Skin epidermis (tissue), 12 donors: ENCODE data around the gene C19orf12.
A peak's percentile ranks its signal among the peaks of the same experiment; 100 is the strongest.
"Not testable (repeated sequence)": the region's sequence is repeated elsewhere in the genome, so short reads cannot be mapped to it uniquely, and the experiment has no call there.

Experiments
- H3K27ac ChIP-seq, 21 experiments: fragments of 200-600 bp; sonication (generic) in 11 of 21; one replicate each; pipeline ENCODE4 v1.5.0; 2020; ENCODE audit warnings: mild to moderate bottlenecking in 3 of 21, inconsistent platforms in 2 of 21, moderate library complexity in 2 of 21
- H3K4me3 ChIP-seq, 7 experiments: fragments of 200-600 bp; sonication (generic) in 2 of 7; one replicate each; pipeline ENCODE4 v1.5.0; 2020; ENCODE audit warnings: inconsistent platforms in 2 of 7, mild to moderate bottlenecking in 2 of 7, moderate library complexity in 1 of 7

The C19orf12 gene

DNA sequence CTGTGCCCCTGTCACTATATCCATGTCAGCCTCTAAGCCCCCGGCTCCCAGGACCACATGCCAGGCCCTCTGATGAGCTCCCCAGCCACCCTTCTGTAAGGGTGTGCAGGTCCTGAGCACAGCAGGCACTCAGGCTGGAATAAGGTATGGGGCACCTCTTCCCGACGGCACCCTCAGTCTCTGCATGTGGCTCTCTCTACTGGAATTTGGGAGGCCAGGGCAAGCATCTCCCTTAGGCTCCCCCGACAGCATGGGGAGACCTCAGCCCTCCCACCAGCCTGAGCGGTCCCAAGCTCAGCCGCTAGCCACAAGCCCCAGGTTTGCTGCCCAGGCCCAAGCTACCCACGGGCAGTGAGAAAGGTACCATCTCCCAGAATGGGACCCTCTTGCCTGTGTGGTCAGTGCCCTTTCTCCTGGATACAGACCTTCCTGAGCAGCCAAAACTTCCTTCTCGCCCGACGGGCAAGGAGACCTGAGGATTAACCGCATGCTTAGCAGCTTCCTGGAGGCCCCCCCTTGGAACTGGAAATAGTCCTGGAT, 22.5 kb upstream of the C19orf12 start:
- no peak overlapping the region for H3K4me3 ChIP-seq
- no peak overlapping the region for H3K27ac ChIP-seq

DNA sequence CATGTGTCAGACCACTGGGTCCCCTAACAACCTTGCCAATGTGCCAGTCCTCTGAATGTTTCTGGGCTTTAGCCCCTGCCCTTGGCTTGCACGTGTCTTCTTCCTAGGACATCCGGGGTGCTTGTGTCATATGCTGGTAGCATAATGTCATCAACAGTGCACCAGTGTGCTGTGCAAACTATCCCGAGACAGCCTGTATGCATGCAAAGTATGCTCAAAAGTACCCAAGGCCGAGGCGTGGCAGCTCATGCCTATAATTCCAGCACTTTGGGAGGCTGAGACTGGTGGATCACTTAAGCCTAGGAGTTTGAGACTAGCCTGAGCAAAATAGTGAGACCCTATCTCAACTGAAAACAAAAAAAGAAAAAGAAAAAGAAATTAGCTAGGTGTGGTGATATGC, 20.8 kb upstream of the C19orf12 start:
- H3K27ac ChIP-seq, result no peak overlapping the region
- no peak overlapping the region for H3K4me3 ChIP-seq

DNA sequence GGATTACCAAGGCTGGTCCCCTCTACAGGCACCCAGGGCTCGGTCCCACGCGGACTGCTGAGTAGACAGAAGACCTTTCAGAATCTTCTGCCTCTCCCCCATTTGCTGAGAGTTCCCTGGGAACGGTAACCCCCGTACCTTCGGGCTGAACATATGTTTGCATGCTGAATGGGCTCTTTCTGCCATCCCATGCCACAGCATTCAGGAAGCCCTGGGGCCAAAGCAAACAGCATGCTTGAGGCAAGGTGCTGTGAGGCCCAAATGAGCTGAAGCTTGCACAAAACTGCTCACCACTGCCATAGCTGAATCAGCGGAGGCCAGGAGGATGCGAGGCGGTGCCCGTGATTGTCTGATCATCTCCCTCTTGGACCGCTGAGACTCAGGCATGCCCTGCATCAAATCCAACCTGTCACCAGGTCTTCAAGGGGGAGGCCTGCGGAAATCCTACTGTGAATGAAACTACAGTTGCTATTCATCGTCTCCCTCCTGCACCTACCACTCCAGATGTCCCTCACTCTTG, 16.3 kb upstream of the C19orf12 start:
- no peak overlapping the region for H3K4me3 ChIP-seq
- no peak overlapping the region for H3K27ac ChIP-seq

DNA sequence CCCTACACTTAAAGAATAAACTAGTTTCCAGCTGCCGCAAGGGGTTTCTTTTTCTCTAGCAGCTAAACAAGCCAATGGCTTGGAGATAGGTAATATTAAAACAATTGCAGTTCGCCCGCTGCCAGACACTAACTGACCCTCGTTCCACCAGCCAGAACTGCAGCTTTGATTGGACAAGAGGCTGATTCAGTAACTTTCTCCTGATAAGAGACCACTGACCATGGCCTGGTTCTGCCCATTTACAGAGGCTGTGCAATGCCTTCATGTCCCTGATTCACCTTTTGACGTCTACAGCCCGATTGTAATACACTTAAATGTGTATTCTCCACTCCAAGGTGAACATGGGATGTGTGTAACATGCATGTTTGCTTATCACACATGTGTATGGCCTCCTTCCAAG, 12.8 kb upstream of the C19orf12 start:
- H3K27ac ChIP-seq, result no peak overlapping the region
- H3K4me3 ChIP-seq, result no peak overlapping the region

DNA sequence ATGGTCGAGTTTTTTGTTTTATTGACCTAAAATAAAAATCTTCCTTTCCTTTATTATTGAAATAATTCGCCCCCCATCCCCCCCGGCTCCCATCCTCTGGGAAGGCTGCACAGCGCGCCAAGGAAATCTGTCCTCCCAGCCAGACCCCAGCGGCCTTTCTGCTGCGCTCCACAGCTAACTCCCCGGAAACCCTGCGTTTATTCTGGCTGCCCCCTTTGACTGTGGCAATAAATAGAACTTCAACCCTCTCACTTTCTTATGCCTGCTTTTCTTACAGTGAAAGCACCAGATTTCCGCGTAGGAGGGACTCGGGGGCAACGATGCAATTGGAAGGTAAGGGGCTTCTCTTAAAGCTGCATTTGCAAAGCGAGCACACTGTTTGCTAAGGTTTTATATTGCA, 9.7 kb upstream of the C19orf12 start:
- no peak overlapping the region for H3K4me3 ChIP-seq

DNA sequence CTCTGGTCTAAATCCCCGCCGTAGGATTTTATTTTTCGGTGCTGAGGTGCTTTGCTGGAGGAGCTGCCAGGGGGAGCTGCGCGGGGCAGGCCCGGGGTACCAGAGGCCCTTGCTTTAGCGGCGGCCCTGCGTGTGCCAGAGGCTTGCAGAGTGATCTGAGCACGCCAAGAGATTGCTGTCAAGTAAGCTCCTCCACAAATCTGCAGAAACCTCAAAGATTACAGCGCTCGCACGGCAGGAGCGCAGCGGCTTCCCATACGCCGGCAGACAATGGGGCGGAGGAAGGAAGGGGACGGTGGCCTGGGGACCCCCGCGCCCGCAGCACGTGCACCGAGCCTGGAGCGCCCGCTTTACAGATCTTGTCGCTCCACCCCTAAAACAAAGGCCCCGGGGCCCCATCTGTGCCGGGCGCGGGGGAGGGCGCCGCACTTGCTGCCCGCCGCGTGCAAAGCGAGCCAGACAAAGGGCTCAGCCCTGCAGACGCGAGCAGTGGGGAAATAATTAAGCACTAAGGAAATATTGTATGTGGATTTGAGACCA, 9.1 kb upstream of the C19orf12 start:
- Histone ChIP-seq H3K27ac (no peak overlapping the region), H3K4me3 (peak overlapping the region in 2 of 7 experiments; percentile 27 to 31)

More for the DNA sequence above, 9.7 kb upstream of the C19orf12 start:
- H3K27ac ChIP-seq, result no peak overlapping the region

DNA sequence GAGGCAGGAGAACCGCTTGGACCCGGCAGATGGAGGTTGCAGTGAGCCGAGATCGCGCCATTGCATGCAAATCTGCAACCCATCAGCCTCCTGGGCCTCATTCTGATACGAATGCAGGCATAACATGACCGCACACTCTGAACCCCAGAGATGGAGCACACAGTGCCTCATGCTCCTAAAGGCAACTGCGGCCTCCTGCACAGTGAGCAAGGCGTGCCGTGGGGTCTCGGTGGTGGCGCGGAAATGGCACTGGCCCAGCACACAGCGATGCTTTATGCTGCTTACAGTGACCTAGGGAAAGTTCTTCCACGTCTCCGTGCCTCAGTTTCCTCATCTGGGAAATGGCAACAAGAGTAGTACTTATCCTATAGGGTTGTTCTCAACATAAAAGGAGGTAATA, 2.0 kb upstream of the C19orf12 start:
- no peak overlapping the region for H3K27ac ChIP-seq

DNA sequence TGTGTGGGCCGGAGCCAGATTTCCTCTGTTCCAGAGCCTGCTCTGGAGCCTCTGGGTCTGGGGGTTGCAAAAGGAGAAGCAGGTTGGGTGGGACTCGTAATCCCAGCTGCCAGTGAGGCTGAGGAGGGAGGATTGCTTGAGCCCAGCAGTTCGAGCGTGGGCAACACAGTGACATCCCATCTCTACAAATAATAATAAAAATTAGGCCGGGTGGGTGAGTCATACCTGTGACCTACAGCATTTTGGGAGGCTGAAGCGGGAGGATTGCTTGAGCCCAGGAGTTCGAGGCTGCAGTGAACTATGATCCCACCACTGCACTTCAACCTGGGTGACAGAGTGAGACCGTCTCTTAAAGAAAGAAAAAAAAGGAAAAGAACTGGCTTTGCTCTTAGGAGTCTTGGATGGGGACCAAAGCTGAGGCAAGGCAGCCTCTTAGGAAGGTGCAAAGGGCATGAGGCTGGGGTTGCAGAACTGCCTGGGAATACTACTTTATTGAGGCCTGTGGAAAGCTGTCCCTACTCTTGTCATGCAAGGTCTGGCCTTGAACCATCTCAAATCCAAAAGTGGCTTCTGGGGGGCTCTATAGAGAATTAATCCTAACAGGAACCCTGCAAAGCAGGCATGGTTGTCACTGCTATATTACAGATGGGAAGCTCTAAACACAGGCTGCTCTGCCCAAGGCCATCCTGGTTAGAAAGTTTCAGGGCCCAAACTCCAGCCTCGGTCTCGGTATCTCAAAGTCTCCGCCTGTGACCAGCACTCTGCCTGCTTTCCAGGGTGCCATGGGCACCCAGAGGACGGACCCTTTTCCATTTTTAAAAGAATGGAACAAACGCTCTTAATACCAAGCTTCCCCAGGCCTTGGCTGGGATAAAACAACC, 880 bp upstream of the C19orf12 start:
- H3K4me3 ChIP-seq, result peak overlapping the region; percentile 61 to 98 (median 94)
- peak overlapping the region; percentile 91 to 100 (median 99) for H3K27ac ChIP-seq

More for the DNA sequence above, 2.0 kb upstream of the C19orf12 start:
- no peak overlapping the region for H3K4me3 ChIP-seq

DNA sequence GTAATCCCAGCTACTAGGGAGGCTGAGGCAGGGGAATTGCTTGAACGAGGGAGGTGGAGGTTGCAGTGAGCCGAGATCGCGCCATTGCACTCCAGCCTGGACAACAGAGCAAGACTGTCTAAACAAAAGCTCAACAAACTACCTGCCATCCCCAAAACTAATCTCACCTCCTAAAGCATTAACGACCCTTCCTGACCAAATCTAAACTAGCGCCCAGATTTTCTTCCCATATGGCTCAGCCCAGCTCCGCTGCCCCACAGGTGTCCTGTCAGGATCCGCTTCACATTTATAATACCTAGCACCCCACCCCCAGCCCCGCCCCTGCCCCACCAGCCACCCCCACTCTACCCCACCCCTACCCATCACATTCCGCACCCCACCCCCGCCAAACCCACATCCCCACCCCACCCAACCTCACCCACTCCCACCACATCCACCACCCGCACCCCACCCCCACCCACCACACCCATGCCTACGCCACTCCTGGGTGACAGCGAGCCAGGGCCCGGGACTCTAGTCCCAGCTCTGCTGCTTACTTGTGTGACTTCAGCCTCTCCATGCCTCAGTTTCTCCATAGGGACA, 599 bp downstream of the C19orf12 start:
- peak overlapping the region; percentile 91 to 100 (median 99) for H3K27ac ChIP-seq

DNA sequence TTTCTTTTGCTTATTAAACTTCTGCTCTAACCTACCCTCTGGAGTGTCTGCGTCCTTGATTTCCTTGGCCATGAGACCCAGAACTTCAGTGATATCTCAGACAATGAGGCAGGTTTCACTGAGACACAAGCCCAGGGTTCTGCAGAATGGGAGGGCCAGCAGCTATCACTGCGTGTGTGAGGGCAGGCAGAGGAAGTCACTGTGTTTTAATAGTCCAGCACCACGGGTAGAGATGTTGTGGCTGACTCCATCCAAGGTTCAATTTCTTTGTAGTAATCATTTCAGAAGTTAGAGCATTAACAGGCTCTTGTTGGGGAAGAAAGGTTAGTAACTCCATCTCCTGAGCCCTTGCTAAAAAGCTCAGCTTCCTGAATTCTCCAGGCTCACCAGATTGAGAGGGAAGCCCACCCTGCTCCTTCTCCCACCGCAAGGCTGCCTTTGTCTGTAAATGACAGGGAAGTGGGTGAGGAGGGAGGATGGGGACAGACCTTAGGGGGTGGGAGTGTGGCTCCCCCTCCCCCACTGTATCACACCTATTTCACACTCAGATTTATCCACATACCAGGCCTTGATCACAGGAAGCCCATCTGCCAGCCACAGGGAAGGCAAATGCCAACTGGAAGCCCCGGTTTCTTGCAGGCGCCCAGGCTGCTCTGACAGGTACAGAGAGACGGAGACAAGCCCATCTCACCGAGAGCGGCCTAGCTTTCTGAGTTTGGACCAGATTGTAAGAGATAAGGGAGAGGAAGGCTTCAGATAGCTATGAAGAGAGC, 2.1 kb downstream of the C19orf12 start:
- Histone ChIP-seq H3K27ac (peak overlapping the region in 10 of 21 experiments; percentile 10 to 99 (median 98)), H3K4me3 (no peak overlapping the region)

More for the DNA sequence above, 599 bp downstream of the C19orf12 start:
- H3K4me3 ChIP-seq, result peak overlapping the region; percentile 61 to 98 (median 94)

DNA sequence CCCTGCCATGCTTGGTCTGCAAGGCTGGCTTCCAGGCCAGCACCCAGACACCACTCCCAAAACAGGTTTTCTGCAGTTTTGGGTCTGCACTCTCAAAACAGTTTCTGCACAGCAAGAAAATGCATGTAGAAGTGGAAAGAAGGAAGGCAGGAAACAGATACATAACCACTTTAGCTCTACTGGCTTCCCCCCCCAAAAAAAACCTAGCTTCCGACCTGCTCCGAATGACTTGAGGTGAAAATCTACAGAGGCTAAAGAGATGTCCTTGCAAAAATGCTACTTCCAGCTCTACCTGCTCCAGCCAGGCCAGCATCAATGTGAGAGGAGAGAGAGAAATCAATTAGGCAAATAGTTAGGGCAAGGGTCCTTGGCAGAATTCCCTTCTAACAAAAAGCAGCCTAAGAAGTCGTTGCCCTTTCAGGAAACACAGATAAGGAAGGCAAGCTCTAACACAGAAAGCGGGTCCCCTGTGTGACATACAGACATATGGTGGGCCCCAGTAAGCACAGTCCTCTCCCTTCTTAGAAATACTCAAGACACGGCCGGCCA, 3.4 kb downstream of the C19orf12 start:
- Histone ChIP-seq H3K4me3 (no peak overlapping the region), H3K27ac (no peak overlapping the region)

DNA sequence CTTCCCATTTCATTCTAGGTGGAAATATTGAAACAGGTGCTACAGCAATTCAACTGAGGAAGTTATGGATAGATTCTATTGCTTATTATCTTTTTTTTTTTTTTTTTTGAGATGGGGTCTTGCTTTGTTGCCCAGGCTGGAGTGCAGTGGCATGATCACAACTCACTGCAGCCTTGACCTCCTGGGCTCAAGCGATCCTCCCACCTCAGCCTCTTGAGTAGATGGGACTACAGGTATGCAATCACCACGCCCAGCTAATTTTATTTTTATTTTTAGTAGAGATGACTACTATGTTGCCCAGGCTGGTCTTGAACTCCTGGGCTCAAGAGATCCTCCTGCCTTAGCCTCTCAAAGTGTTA, 5.6 kb downstream of the C19orf12 start:
- H3K4me3 ChIP-seq, result not testable (repeated sequence)
- H3K27ac ChIP-seq, result peak overlapping the region in 1 of 21 experiments; percentile 34

DNA sequence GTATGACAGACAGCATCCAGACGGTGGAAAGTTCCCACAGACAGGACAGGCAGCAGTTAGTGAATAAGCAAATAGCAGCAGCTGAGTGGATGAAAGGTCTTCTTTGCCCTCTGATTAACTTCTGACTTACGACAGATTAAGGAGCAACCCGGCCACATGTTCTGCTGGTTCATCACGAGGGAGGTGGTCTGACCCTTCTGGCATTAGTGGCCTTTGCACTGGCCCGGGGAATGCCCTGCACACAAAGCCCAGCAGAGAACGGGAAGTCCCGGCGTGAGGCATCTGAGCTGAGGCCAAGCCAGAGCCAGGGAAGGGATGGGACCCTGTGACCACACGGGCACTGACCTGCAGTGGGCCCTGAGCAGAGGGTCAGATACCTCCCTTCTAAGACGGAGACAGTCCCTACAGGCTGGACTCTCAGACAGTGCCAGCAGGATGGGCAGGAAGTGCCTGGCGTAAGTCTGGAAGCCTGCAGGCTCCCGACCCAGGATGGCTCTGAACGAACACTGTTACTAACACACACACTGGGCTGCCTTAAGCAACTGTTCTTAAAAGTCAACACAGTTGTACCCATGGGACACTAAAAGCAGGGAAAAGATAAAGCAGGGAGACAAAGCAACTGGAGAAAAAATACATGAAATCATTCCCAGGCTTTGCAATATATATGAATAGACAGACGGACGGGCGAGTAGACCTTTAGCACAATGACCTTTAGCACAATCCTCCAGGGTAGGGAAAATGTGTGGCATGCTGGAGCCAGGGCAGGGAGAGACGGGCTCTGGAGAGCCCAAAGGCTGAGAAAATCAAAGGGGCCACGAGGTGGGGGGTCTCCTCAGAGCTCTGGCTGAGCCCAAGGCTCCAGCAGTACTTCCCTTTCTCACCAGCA, 6.3 kb downstream of the C19orf12 start:
- peak overlapping the region in 3 of 21 experiments; percentile 42 to 54 (median 51) for H3K27ac ChIP-seq
- H3K4me3 ChIP-seq, result no peak overlapping the region

DNA sequence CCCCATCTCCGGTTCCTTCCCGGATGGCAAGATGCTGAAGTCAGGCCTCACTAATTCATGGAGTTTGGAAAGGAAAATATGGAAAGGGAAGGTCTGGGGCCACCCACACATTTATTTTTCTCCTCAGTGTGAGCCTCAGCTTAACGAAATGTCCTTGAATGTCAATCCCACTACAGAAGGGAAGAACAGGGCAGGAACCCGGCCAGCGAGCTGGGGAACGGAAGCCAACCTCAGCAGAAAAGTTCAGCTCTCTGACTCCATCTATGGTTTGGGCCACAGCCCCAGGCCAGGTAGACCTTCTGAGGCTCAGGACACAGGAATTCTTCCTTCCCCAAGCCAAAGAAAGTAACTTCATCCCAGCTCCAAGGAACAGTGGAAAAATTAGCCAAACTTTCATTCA, 8.4 kb downstream of the C19orf12 start:
- Histone ChIP-seq H3K27ac (peak overlapping the region in 3 of 21 experiments; percentile 9 to 48 (median 23)), H3K4me3 (no peak overlapping the region)

DNA sequence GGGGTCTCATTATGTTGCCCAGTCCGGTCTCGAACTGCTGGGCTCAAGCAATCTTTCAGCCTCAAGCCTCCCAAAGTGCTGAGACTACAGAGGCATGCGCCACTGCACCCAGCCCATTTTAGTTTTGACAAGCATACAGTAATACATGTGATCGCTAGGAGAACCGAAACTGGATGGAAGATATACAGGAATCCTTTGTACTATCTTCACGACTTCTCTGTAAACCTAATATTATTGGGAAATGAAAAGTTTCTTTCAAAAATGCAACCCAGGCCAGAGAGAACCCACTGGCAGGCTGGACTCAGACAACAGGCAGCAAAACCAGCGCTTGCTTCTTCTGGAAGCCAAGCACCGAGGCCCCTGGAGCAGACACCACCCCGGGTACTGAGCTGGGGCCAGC, 9.4 kb downstream of the C19orf12 start:
- no peak overlapping the region for H3K4me3 ChIP-seq
- peak overlapping the region in 1 of 21 experiments; percentile 48 for H3K27ac ChIP-seq

DNA sequence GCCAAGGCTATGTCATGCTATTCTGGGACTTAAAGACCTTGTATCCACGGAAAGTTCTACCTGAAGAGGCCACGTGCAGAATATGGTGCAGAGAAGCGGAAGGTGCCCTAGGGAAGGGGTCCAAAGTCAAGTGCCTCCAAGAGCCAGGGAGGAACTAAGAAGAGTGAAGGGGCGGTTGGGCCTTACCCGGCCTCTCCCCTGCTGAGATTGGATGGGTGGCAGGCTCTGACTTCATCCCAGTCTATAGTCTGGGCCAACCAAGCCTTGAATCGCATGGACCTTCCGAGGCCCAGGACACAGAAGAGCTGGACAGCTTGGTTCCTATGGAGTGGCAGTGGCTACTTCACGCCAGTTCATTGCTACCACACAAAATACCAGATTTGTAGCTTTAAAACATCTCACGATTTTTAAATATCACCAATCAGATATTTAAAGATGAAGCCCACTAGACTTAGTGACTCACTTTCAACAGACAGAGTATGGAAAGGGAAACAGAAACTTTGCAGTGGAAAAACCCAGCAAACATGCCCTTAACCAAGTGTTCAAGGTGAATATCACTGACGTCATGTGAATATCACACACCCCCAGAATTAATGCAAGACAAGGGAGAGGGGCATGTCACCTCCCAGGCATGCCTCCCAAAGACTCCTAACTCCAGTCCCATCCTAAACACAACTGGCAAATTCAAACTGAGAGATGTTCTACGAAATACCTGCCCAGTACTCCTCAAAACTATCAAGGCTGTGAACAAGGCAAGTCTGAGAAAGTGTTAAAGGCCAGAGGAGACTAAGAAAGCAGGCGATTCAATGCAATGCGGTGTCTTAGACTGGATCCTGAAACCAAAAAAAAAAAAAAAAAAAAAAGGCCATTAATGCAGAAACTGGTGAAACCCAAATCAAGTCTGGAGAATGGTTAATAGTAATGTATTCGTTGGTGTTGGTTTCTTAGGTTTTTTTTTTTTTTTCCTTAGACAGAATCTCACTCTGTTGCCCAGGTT, 10.2 kb downstream of the C19orf12 start:
- H3K27ac ChIP-seq, result peak overlapping the region in 3 of 21 experiments; percentile 14 to 48 (median 22)
- no peak overlapping the region for H3K4me3 ChIP-seq

DNA sequence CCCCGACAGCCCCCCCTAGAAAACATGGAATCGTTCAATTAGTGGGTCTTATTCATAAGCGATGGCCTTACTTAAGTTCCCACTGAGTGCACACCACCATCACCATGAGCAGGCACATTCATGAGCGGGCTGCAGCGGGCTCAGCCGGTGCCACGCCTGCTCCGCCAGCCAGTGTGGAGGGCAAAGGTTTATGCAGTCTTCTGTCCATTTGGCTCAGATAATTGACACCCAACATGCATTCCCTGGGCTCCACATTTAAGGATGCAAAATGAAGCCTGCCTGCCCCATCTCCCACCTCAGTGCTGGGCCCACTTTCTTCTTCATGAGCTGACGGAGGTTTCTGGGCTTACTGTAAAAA, 12.1 kb downstream of the C19orf12 start:
- Histone ChIP-seq H3K4me3 (no peak overlapping the region), H3K27ac (no peak overlapping the region)
